Cerebellar cortex (tissue), 1 donor: ENCODE results near the gene C1QL1.

Experiments
- DNase-seq: peaks from one replicate; pipeline ENCODE4 v3.0.0-alpha.2; 2015; ENCODE audit warnings: low spot score

C1QL1 gene

GRCh38 chr17:44968225-44969143, at the start of gene C1QL1:
Gene C1QL1, minus strand, starts transcription at chr17:44968303. Its CDS starts 255 bp downstream, at chr17:44968048.
- DNase-seq: peak; percentile 70

- DNase-seq: no peak
These were observed 48.7 kb upstream of the C1QL1 start for GRCh38 chr17:45016823-45017222.

- no peak for DNase-seq
These were observed 48.1 kb upstream of the C1QL1 start for GRCh38 chr17:45016237-45016636.

GRCh38 chr17:45013021-45013997, 45.2 kb upstream of the C1QL1 start:
- peak; percentile 43 for DNase-seq

GRCh38 chr17:45011767-45012166, 43.7 kb upstream of the C1QL1 start:
- DNase-seq: no peak

GRCh38 chr17:45009676-45010467, 41.8 kb upstream of the C1QL1 start:
- DNase-seq: no peak

- no peak for DNase-seq
These were observed 40.1 kb upstream of the C1QL1 start for GRCh38 chr17:45008216-45008615.

- peak; percentile 46 for DNase-seq
These were observed 38.9 kb upstream of the C1QL1 start for GRCh38 chr17:45006927-45007461.

- DNase-seq: no peak
These were observed 37.6 kb upstream of the C1QL1 start for GRCh38 chr17:45005700-45006099.

GRCh38 chr17:45004388-45004787, 36.3 kb upstream of the C1QL1 start:
- DNase-seq: peak; percentile 55

- DNase-seq: no peak
These were observed 35.8 kb upstream of the C1QL1 start for GRCh38 chr17:45003877-45004276.

- DNase-seq: no peak
These were observed 33.2 kb upstream of the C1QL1 start for GRCh38 chr17:45001310-45001709.

GRCh38 chr17:44999433-44999832, 31.3 kb upstream of the C1QL1 start:
- no peak for DNase-seq

- no peak for DNase-seq
These were observed 30.5 kb upstream of the C1QL1 start for GRCh38 chr17:44998646-44999045.

- no peak for DNase-seq
These were observed 29.8 kb upstream of the C1QL1 start for GRCh38 chr17:44997733-44998520.

- no peak for DNase-seq
These were observed 28.2 kb upstream of the C1QL1 start for GRCh38 chr17:44996304-44996703.

GRCh38 chr17:44995436-44996001, 27.4 kb upstream of the C1QL1 start:
- no peak for DNase-seq

- no peak for DNase-seq
These were observed 24.3 kb upstream of the C1QL1 start for GRCh38 chr17:44992242-44992939.

- DNase-seq: no peak
These were observed 22.9 kb upstream of the C1QL1 start for GRCh38 chr17:44990994-44991393.
